HG03432 (cell line): ENCODE data around the gene TTC23.

ENCODE experiments used
- ATAC-seq: cut with Tn5 transposase; IDR thresholded peaks from one replicate; pipeline ENCODE4 v1.9.1; 2021; ENCODE audit warnings: mild to moderate bottlenecking, moderate library complexity; ENCODE audit not compliant: unreplicated experiment

TTC23 gene

GRCh38 chr15:99140590-99140989, 108.8 kb downstream of the TTC23 start:
- no peak for ATAC-seq

- no peak for ATAC-seq
These were observed 110.1 kb downstream of the TTC23 start for GRCh38 chr15:99139276-99139675.

GRCh38 chr15:99138491-99138982, 110.8 kb downstream of the TTC23 start:
- no peak for ATAC-seq

- no peak for ATAC-seq
These were observed 111.5 kb downstream of the TTC23 start for GRCh38 chr15:99137877-99138276.

GRCh38 chr15:99137111-99137546, 112.3 kb downstream of the TTC23 start:
- ATAC-seq: no peak

- ATAC-seq: peak; percentile 85
These were observed 114.2 kb downstream of the TTC23 start for GRCh38 chr15:99135194-99135593.

GRCh38 chr15:99134317-99134821, 115.0 kb downstream of the TTC23 start:
- no peak for ATAC-seq

- ATAC-seq: no peak
These were observed 116.6 kb downstream of the TTC23 start for GRCh38 chr15:99132634-99133287.

- ATAC-seq: no peak
These were observed 117.3 kb downstream of the TTC23 start for GRCh38 chr15:99132122-99132521.

- ATAC-seq: no peak
These were observed 117.8 kb downstream of the TTC23 start for GRCh38 chr15:99131441-99132023.

- no peak for ATAC-seq
These were observed 118.5 kb downstream of the TTC23 start for GRCh38 chr15:99130765-99131440.

- no peak for ATAC-seq
These were observed 119.1 kb downstream of the TTC23 start for GRCh38 chr15:99130314-99130713.

GRCh38 chr15:99129644-99130043, 119.7 kb downstream of the TTC23 start:
- no peak for ATAC-seq

- ATAC-seq: no peak
These were observed 121.0 kb downstream of the TTC23 start for GRCh38 chr15:99128411-99128810.

- ATAC-seq: no peak
These were observed 121.6 kb downstream of the TTC23 start for GRCh38 chr15:99127773-99128172.

- ATAC-seq: no peak
These were observed 122.5 kb downstream of the TTC23 start for GRCh38 chr15:99126930-99127329.

- no peak for ATAC-seq
These were observed 123.2 kb downstream of the TTC23 start for GRCh38 chr15:99126131-99126588.

- ATAC-seq: no peak
These were observed 124.1 kb downstream of the TTC23 start for GRCh38 chr15:99125061-99125891.

GRCh38 chr15:99124641-99125040, 124.7 kb downstream of the TTC23 start:
- ATAC-seq: no peak

- ATAC-seq: peak; percentile 42
These were observed 125.5 kb downstream of the TTC23 start for GRCh38 chr15:99123713-99124451.
